ENCODE measurements around the gene SLC24A3.

Gene SLC24A3

DNA sequence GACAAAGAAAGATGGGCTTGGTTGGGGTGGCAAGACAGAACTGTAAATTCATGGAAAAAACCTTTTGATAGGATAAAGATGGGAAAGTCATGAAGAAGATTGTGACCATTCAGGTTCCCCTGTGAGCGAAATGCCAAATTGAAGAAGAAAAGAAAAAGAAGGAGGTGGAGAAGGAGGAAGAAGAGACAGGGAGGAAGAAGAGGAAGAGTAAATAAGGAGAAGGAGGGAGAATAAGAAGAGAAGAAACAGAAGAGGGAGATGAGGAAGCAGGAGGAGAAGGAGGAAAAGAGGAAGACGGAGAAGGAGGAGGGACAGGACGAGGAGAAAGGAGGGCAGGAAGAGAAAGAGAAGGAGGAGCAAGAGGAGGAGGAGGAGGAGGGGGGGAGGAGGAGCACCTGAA lies 199.8 kb downstream of the SLC24A3 start:
- no peak overlapping the region for H3K4me3 ChIP-seq (ENCODE audit: low read depth, low read length)
- TF ChIP-seq, protein P1, sequence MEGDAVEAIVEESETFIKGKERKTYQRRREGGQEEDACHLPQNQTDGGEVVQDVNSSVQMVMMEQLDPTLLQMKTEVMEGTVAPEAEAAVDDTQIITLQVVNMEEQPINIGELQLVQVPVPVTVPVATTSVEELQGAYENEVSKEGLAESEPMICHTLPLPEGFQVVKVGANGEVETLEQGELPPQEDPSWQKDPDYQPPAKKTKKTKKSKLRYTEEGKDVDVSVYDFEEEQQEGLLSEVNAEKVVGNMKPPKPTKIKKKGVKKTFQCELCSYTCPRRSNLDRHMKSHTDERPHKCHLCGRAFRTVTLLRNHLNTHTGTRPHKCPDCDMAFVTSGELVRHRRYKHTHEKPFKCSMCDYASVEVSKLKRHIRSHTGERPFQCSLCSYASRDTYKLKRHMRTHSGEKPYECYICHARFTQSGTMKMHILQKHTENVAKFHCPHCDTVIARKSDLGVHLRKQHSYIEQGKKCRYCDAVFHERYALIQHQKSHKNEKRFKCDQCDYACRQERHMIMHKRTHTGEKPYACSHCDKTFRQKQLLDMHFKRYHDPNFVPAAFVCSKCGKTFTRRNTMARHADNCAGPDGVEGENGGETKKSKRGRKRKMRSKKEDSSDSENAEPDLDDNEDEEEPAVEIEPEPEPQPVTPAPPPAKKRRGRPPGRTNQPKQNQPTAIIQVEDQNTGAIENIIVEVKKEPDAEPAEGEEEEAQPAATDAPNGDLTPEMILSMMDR (IDR thresholded peaks at IDR 0.05; ENCODE audit: borderline replicate concordance, insufficient read depth, low read depth, low read length): no peak

DNA sequence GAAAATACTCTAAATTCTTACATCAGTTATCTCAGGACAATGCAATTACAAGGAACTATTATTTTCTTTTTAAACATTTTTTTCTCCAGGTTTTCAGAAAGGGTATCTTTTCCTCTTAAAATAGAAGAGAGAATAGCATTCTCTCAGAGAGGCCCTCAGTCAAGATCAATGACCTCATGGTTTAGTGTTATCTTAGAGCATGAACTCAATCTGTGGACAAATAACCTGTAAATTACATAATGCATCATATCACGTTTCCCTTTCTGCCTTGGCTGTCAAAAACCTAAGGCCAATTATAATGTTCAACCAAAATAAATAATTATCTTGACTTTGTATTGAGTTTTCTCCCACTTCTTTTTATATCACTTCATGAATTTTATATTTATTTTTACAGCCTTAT lies 202.2 kb downstream of the SLC24A3 start:
- H3K4me3 ChIP-seq (ENCODE audit: low read depth, low read length): no peak overlapping the region
- TF ChIP-seq, protein P1 (IDR thresholded peaks at IDR 0.05; ENCODE audit: borderline replicate concordance, insufficient read depth, low read depth, low read length): no peak

DNA sequence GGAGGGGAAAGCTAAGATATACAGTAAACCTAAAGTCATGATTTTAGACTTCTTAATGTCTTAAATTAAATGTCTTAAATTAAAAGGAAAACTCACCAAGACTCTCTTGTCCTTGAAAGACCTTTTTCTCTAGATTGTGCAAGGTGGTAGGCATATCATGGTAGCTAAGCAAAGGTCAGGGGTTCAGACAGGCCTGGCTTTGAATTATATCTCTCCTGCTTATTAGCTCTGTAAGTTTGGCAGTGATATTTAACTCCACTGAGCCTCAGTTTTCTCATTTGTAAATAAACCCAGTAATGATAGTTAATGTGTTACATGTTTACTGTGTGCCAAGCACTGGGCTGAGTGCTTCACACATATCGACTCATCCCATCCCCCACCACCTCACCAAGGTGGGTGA lies 203.3 kb downstream of the SLC24A3 start:
- TF ChIP-seq, protein P1 (IDR thresholded peaks at IDR 0.05; ENCODE audit: borderline replicate concordance, insufficient read depth, low read depth, low read length): no peak
- H3K4me3 ChIP-seq (ENCODE audit: low read depth, low read length): no peak overlapping the region

DNA sequence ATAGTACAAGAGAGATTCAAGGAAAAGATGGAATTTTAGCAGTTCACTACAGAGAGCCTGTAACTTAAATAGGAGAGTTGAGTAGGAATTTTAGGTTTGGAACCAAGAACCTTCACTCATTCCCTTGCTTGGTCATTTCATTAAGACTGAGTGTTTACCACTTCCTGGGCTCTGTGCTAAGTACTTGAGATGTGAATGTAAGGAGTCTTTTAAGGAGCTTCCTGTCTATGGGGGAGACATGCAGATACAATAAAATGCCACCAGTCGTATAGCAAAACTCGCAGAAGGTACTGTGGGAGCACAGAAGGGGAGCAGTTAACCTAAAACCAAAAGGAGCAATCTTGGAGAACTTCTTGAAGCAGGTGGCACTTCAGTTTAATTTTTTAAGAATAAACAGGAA lies 204.2 kb downstream of the SLC24A3 start:
- H3K4me3 ChIP-seq (ENCODE audit: low read depth, low read length): no peak overlapping the region
- TF ChIP-seq, protein P1 (IDR thresholded peaks at IDR 0.05; ENCODE audit: borderline replicate concordance, insufficient read depth, low read depth, low read length): no peak

DNA sequence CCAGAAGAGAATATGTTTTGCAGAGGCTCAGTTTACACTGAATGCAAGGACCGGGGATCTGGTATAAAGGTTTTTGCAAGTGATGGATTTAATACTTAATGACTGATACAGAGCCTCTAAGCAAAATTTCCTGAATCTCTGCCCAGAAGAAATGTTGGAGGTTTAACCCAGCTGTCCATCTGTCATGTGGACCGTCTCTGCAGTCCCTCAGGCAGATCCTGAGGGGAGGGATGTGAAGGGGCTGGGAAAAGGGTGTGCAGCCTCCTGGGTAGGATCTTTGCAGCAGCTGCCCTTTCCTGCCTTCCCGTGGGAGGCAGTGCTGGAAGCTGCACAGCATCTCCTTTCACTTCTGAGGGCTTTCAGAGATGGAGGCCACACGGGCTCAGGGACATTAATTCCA lies 207.0 kb downstream of the SLC24A3 start:
- no peak overlapping the region for H3K4me3 ChIP-seq (ENCODE audit: low read depth, low read length)
- TF ChIP-seq, protein P1 (IDR thresholded peaks at IDR 0.05; ENCODE audit: borderline replicate concordance, insufficient read depth, low read depth, low read length): no peak

DNA sequence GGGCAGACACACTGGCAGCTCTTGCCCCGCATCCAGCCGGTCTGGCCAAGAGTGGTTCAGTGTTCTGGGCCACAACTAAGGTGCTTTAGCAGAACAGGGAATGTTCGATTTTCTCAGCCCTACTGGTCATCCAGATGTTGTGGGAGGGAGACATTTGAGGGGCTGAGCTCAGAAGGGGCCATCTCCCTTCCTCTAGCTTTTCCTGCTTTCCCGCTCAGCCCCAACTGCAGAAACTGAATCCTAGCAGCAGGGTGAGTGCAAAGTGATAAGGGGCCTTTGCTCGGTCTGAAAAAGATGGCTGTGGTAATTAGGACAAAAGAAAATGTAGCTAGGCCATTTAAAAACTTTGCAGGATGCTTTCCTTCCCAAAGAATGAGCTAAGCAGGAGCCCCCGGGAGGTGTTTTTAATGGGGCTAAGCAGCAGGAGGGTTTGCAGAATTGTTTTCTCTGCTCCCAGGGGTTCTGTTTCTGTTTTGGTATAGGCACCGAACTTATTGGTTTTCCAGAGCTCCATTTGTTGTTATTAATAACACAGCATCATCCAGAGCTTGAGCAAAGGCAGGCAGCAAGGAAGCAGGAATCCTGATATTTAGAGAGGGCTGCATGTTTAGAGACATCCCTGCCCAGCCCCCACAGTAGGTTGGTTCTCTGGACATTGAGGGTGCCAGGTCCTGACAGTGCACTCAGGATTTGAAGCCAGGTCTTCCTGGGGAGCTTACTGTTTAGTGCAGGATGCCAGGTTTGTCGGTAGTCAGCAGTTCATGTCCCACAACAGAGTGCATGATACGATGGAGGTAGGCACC lies 210.9 kb downstream of the SLC24A3 start:
- TF ChIP-seq, protein P1 (IDR thresholded peaks at IDR 0.05; ENCODE audit: borderline replicate concordance, insufficient read depth, low read depth, low read length): no peak
- H3K4me3 ChIP-seq (ENCODE audit: low read depth, low read length): no peak overlapping the region
